ENCODE measurements around the gene PDLIM5.

Gene PDLIM5

DNA sequence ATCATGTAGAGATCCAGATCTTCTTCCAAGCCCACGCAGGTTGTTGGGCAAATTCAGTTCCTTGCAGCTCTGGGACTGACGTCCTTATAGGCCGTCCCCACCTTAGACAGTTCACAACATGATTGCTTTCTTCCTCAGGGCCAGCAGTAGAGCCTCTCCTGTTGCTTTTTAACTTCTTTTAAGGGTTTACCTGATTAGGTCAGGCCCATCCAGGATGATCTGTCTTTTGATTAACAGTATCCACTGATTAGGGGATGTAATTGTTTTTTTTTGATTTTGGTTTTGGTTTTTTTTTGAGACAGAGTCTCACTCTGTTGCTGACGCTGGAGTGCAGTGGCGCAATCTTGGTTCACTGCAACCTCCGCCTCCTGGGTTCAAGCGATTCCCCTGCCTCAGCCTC lies 197.0 kb downstream of the PDLIM5 start:
- TF ChIP-seq CTCF (IDR thresholded peaks at IDR 0.05; ENCODE audit: low read depth, low read length) = no peak
- no peak overlapping the region for H3K4me3 ChIP-seq (ENCODE audit: low read depth, low read length)

DNA sequence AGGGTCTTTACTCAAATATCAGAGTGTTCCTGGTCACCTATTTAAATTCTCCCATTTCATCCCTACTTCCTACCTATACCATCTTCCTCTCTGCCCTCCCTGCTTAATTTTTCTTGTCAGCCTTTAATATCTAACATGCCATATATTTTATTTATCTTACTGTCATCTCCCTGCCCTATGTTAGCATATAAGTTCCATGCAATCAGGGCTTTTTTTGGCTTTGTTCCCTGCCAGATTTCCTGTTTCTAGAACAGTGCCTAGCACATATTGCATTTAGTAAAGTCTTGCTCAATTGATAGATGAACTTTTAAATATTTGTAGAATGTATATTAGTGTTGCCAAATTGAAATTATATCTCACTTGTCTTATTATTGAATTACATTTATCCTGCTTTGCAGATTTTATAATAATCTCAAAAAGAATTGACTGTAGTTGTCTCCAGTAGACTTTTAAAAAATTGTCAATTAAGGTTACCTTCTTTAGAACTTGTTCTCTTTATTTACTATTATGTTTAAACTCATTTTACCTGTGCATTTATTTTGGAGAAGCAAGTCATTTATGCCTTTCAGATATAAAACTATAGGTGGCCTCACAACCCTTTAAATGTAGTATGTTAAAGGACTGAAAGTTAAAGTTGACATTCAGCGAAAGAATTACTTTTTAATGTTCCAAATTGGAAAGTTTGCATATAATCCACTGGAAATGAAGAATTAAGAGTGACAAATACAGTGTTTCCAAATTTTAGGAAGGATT lies 197.8 kb downstream of the PDLIM5 start:
- no peak for TF ChIP-seq CTCF (IDR thresholded peaks at IDR 0.05; ENCODE audit: low read depth, low read length)
- no peak overlapping the region for H3K4me3 ChIP-seq (ENCODE audit: low read depth, low read length)

- no peak overlapping the region for H3K4me3 ChIP-seq (ENCODE audit: low read depth, low read length)
- TF ChIP-seq CTCF (IDR thresholded peaks at IDR 0.05; ENCODE audit: low read depth, low read length) = no peak
These were observed 198.4 kb downstream of the PDLIM5 start for GRCh38 chr4:94650134-94650495.

DNA sequence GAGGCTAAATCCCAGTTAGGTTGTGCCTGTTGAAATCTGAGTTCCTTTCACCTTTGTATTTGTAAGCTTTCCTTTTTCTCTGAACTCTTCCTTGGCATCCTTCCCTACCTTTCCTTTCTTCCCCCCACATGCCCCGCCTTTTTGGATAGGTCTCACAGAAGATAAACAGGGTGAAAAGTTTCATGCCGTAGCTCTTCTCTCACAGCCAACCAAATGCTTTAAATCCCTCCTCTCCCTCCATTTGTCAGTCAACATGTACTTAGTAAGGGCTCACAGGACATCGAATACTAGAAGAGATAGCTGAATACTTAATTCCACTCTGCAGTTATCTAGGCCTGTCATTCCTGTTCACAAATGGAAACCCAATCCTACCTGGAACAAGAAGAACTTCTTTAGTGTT lies 198.9 kb downstream of the PDLIM5 start:
- no peak for TF ChIP-seq CTCF (IDR thresholded peaks at IDR 0.05; ENCODE audit: low read depth, low read length)
- H3K4me3 ChIP-seq (ENCODE audit: low read depth, low read length) = no peak overlapping the region

- no peak for TF ChIP-seq CTCF (IDR thresholded peaks at IDR 0.05; ENCODE audit: low read depth, low read length)
These were observed 201.4 kb downstream of the PDLIM5 start for GRCh38 chr4:94653095-94653649.

DNA sequence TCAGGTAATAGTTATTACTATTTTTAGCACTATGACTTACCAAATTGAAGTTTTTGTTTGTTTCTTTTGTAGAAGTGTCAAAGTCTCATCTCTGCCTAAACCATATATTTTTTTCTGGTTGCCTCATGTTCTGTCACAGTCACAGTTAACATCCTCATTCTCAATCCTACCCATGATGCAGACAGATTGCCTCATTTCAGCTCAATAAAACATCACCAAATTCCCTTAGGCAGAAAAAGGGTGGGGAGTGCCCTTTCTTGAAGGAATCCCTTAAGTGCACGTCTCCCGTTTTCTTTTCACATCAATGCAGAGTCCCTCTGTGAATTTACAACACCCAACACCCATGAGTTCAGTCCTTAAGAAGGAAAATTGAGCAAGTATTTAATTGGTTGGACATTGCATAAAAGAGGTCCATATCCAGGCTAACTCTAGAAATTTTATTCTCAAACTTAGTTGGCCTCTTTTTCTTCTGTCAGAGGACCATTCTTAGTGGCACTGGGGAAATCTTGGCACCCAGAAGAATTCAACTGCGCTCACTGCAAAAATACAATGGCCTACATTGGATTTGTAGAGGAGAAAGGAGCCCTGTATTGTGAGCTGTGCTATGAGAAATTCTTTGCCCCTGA lies 202.4 kb downstream of the PDLIM5 start:
- TF ChIP-seq CTCF (IDR thresholded peaks at IDR 0.05; ENCODE audit: low read depth, low read length) = no peak
- H3K4me3 ChIP-seq (ENCODE audit: low read depth, low read length) = no peak overlapping the region

More at GRCh38 chr4:94653095-94653649, 201.4 kb downstream of the PDLIM5 start:
- H3K4me3 ChIP-seq (ENCODE audit: low read depth, low read length) = no peak overlapping the region

DNA sequence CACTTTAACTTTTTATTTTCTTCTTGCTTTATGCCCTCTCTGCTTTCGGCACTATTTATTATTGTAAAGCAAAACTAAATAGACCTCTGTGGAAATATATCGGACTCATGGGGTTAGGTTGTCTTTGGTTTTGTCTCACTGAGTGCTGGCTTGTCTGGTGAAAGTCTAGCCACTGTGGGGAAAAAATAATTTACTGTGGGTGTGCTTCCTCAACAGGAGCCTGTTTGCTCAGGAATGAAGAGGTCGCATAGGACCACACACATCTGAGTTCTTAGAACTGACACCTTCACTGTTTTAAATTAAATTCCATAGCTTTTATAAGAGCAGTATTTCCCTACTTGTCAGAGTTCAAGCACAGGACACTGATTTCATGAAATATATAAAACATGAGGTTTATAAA lies 203.0 kb downstream of the PDLIM5 start:
- no peak overlapping the region for H3K4me3 ChIP-seq (ENCODE audit: low read depth, low read length)
- no peak for TF ChIP-seq CTCF (IDR thresholded peaks at IDR 0.05; ENCODE audit: low read depth, low read length)

All from WI38 (cell line).